MM.1S (cell line): ENCODE measurements around the gene KRT38.

Experiments
- EZH2 ChIP-seq: fragments of 300-600 bp; sonication (generic); optimal IDR thresholded peaks from 2 replicates; pipeline ENCODE3; 2017; ENCODE audit warnings: low read depth, mild to moderate bottlenecking, antibody characterized with exemption, low read length, mixed read lengths
- TF ChIP-seq, protein P1 (sequence below): fragments of 300-600 bp; sonication (generic); IDR thresholded peaks from 2 replicates; pipeline ENCODE4 v1.5.1; 2016; ENCODE audit warnings: antibody characterized with exemption, low read length, mixed read lengths

DNA sequence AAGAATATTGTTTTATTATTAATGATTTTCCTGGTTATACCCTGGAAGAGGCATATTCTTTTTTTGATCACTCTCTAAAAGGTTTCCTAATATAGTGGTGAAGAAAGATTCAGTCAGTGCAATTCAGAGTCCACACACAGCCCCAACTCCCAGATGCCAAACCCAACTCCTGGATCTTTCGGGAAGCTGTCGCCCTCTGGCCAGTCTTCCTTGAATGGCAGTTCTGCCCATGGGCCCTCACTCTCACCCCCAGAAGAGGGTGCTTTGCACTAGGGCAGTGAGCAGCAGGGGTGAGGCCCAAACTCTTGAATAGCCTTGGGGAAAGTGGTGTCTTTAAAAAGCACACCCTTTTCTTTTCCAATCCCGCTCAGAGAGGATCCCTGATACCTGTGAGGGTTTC lies 15.4 kb upstream of the KRT38 start:
- TF ChIP-seq, protein P1, sequence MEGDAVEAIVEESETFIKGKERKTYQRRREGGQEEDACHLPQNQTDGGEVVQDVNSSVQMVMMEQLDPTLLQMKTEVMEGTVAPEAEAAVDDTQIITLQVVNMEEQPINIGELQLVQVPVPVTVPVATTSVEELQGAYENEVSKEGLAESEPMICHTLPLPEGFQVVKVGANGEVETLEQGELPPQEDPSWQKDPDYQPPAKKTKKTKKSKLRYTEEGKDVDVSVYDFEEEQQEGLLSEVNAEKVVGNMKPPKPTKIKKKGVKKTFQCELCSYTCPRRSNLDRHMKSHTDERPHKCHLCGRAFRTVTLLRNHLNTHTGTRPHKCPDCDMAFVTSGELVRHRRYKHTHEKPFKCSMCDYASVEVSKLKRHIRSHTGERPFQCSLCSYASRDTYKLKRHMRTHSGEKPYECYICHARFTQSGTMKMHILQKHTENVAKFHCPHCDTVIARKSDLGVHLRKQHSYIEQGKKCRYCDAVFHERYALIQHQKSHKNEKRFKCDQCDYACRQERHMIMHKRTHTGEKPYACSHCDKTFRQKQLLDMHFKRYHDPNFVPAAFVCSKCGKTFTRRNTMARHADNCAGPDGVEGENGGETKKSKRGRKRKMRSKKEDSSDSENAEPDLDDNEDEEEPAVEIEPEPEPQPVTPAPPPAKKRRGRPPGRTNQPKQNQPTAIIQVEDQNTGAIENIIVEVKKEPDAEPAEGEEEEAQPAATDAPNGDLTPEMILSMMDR: no peak
- TF ChIP-seq EZH2: no peak
